ENCODE measurements around the gene IGSF21. TPM values are rescaled to one million over a fixed set of nuclear protein-coding genes. Genes with fewer than 3 reads are reported as not detected.

IGSF21 gene
- total RNA-seq, 2 experiments from 2014 or later: not detected

- intact Hi-C loops (cut with micrococcal nuclease): no loop called here
- DNase-seq: no peak
- ATAC-seq: no peak
- POLR2A ChIA-PET: interaction anchor here (0.6 kb wide), 1 partner anchor 17 kb away, joined by 3 read pairs; no protein-coding TSS in a partner anchor
- Mint-ChIP-seq H3K4me3 (no peak overlapping the region), H3K36me3 (ENCODE audit: low read depth) (no peaks in the 10 kb centered on the region), H3K4me1 (ENCODE audit: low read depth) (no peaks in the 10 kb centered on the region), H3K9me3 (no peaks in the 10 kb centered on the region), H3K27me3 (peaks cover 7% of the 10 kb centered on the region), H3K27ac (no peak overlapping the region)
- CTCF ChIA-PET: no interaction called here
- TF ChIP-seq, protein P1, sequence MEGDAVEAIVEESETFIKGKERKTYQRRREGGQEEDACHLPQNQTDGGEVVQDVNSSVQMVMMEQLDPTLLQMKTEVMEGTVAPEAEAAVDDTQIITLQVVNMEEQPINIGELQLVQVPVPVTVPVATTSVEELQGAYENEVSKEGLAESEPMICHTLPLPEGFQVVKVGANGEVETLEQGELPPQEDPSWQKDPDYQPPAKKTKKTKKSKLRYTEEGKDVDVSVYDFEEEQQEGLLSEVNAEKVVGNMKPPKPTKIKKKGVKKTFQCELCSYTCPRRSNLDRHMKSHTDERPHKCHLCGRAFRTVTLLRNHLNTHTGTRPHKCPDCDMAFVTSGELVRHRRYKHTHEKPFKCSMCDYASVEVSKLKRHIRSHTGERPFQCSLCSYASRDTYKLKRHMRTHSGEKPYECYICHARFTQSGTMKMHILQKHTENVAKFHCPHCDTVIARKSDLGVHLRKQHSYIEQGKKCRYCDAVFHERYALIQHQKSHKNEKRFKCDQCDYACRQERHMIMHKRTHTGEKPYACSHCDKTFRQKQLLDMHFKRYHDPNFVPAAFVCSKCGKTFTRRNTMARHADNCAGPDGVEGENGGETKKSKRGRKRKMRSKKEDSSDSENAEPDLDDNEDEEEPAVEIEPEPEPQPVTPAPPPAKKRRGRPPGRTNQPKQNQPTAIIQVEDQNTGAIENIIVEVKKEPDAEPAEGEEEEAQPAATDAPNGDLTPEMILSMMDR (IDR thresholded peaks at IDR 0.05): no peak
Measured at GRCh38 chr1:18137759-18138345, 30.3 kb downstream of the IGSF21 start.

DNA sequence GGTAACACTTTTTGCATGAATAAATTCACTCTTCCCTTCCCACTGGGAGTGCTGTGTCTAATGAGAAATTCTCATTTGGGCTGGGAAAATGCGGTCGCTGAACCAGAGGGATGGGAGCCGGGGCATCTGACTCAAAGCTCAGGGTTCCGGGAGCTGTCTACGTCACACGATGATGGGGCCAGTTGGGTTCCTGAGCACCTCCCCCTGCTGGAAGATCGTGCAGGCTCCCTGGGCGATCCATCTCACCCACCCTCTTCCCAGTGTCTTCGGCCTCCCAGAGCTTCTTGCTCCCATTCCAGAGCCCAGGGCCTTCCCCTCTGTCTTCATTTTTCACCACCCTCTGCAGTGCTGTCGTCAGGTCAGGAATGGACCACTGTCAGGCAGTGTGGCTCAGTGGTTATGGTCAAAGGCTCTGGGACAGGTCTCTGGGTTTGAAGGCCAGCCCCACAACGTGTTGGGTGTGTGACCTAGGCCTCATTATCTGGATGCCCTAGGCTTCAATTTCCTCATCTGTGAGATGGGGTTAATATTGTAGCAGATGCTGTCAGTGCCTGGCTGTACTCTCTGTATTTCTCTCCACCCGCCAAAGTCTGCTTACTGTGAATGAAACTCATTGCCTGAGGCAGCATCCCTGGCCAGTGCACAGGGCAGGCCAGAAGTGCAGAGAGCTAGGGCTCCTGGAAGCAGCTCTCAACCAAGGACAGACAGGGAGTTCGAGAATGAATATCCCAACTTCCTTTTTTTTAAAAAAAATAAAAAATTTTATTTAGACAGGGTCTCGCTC is 31.8 kb downstream of the IGSF21 start:
- Mint-ChIP-seq H3K4me1 (ENCODE audit: low read depth) (no peaks in the 10 kb centered on the region), H3K9me3 (no peaks in the 10 kb centered on the region), H3K4me3 (no peak overlapping the region), H3K27me3 (peaks cover 7% of the 10 kb centered on the region), H3K27ac (no peak overlapping the region), H3K36me3 (ENCODE audit: low read depth) (no peaks in the 10 kb centered on the region)
- ATAC-seq (no peak), DNase-seq (no peak)
- TF ChIP-seq, protein P1 (IDR thresholded peaks at IDR 0.05): no peak
- ChIA-PET POLR2A (no interaction called here), CTCF (no interaction called here)
- intact Hi-C loops (cut with micrococcal nuclease): no loop called here

DNA sequence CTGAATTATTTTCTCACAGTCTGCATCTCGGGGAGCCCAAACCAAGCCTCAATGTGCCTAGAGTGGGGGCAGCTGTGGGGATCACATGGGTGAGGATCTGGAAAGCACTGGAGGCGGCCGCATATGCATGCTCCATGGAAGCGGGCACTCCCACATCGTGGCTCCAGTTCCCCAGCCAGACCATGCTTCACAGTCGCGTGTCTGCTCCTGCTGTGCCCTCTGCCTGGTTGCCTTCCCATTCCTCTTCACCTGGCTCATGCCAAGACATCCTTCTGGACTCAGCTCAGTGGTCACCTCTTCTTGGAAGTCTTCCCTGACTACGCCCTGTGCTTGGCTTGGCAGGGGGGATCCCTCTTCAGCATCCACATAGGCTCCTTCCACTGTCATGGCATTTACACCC is 32.8 kb downstream of the IGSF21 start:
- CTCF ChIA-PET: no interaction called here

GRCh38 chr1:18141661-18142060 is 34.1 kb downstream of the IGSF21 start:
- TF ChIP-seq, protein P1 (IDR thresholded peaks at IDR 0.05): no peak

More for the DNA sequence above, 32.8 kb downstream of the IGSF21 start:
- ATAC-seq (no peak), DNase-seq (no peak)
- Mint-ChIP-seq H3K4me1 (ENCODE audit: low read depth) (no peaks in the 10 kb centered on the region), H3K27ac (no peak overlapping the region), H3K36me3 (ENCODE audit: low read depth) (no peaks in the 10 kb centered on the region), H3K27me3 (peaks cover 7% of the 10 kb centered on the region), H3K9me3 (no peaks in the 10 kb centered on the region), H3K4me3 (no peak overlapping the region)
- intact Hi-C loops (cut with micrococcal nuclease): no loop called here
- POLR2A ChIA-PET: no interaction called here
- TF ChIP-seq, protein P1 (IDR thresholded peaks at IDR 0.05): no peak

GRCh38 chr1:18142471-18142870 is 34.9 kb downstream of the IGSF21 start:
- TF ChIP-seq, protein P1 (IDR thresholded peaks at IDR 0.05): no peak
- Mint-ChIP-seq H3K4me3 (no peak overlapping the region), H3K27ac (no peak overlapping the region), H3K4me1 (ENCODE audit: low read depth) (no peaks in the 10 kb centered on the region), H3K9me3 (no peaks in the 10 kb centered on the region), H3K27me3 (peaks cover 3% of the 10 kb centered on the region), H3K36me3 (ENCODE audit: low read depth) (no peaks in the 10 kb centered on the region)
- ATAC-seq (no peak), DNase-seq (no peak)
- intact Hi-C loops (cut with micrococcal nuclease): no loop called here
- ChIA-PET CTCF (no interaction called here), POLR2A (no interaction called here)

More at GRCh38 chr1:18141661-18142060, 34.1 kb downstream of the IGSF21 start:
- DNase-seq (no peak), ATAC-seq (no peak)
- POLR2A ChIA-PET: no interaction called here
- CTCF ChIA-PET: no interaction called here
- H3K27me3 Mint-ChIP-seq: peaks cover 7% of the 10 kb centered on the region
- no peaks in the 10 kb centered on the region for H3K9me3 Mint-ChIP-seq
- intact Hi-C loops (cut with micrococcal nuclease): no loop called here
- no peaks in the 10 kb centered on the region for H3K4me1 Mint-ChIP-seq (ENCODE audit: low read depth)
- no peaks in the 10 kb centered on the region for H3K36me3 Mint-ChIP-seq (ENCODE audit: low read depth)
- H3K4me3 Mint-ChIP-seq: no peak overlapping the region
- H3K27ac Mint-ChIP-seq: no peak overlapping the region

Measured in activated CD8-positive, alpha-beta T cell treated with anti-CD3 and anti-CD28 coated beads for 36 hours (primary cell).